ENCODE data around the gene WDFY2. TPM values are rescaled to one million over a fixed set of nuclear protein-coding genes. Genes with fewer than 3 reads are reported as not detected.

The WDFY2 gene
- total RNA-seq, 1 donor from 2014 or later, result 20.7 TPM

DNA sequence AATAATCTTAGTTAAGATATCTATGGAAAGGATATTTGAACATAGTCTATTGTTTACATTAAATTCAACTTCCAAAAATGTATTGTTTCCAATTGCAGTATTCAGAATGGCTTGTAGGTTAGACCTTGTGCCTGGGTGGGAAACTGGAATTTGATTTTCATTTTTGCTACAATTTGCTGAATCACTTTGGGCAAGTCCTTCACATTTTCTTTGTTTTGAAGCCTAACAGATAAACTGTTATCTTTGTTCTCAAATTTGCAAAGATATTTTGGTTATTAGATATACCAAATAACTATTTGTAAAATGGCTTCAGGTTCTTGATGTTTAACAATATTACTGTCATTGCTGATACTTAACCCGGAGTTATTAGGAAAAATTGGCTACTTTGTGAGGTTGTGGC is 82.6 kb downstream of the WDFY2 start:
- TF ChIP-seq, protein P1, sequence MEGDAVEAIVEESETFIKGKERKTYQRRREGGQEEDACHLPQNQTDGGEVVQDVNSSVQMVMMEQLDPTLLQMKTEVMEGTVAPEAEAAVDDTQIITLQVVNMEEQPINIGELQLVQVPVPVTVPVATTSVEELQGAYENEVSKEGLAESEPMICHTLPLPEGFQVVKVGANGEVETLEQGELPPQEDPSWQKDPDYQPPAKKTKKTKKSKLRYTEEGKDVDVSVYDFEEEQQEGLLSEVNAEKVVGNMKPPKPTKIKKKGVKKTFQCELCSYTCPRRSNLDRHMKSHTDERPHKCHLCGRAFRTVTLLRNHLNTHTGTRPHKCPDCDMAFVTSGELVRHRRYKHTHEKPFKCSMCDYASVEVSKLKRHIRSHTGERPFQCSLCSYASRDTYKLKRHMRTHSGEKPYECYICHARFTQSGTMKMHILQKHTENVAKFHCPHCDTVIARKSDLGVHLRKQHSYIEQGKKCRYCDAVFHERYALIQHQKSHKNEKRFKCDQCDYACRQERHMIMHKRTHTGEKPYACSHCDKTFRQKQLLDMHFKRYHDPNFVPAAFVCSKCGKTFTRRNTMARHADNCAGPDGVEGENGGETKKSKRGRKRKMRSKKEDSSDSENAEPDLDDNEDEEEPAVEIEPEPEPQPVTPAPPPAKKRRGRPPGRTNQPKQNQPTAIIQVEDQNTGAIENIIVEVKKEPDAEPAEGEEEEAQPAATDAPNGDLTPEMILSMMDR (conservative IDR thresholded peaks at IDR 0.05), result no peak
- Mint-ChIP-seq H3K4me3 (no peak overlapping the region), H3K9me3 (peaks cover 4% of the 10 kb centered on the region), H3K36me3 (ENCODE audit: low read depth) (peaks cover 7% of the 10 kb centered on the region), H3K4me1 (peaks cover 8% of the 10 kb centered on the region), H3K27me3 (ENCODE audit: low read depth) (no peaks in the 10 kb centered on the region), H3K27ac (ENCODE audit: unreplicated experiment) (no peak overlapping the region)
- no peak for DNase-seq (ENCODE audit: low read depth, low spot score)

DNA sequence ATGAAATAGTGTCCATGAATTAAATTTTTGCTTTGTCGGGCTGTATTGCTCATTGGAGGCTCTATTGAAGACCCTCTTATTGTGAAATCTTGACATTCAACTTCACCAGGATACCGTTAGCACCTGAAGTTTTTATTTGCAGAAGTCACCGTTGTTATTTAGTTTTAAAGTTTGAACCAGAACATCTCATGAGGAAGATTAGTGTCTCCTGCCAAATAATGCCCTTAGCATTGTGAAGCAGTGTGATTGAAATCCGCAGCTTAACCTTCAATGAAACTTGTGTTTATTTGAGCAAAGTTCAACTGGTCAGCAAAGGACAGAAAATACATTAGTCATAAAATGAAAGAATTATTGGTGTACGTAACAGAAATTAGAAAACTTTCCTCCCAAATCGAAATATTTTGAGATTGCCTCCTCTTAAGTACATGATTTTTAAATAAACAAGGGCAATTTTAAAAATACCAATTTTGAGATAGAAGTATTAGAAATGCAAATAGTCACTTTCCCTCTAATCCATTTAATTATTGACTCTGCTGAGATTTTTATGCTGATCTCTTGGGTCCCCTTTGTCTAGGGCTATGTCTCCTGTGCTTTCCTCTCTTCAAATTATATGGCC is 84.4 kb downstream of the WDFY2 start:
- peaks cover 13% of the 10 kb centered on the region for H3K36me3 Mint-ChIP-seq (ENCODE audit: low read depth)
- H3K4me1 Mint-ChIP-seq, result peaks cover 8% of the 10 kb centered on the region
- DNase-seq (ENCODE audit: low read depth, low spot score), result no peak
- TF ChIP-seq, protein P1 (conservative IDR thresholded peaks at IDR 0.05), result no peak
- no peak overlapping the region for H3K4me3 Mint-ChIP-seq
- peaks cover 11% of the 10 kb centered on the region for H3K9me3 Mint-ChIP-seq
- H3K27me3 Mint-ChIP-seq (ENCODE audit: low read depth), result no peaks in the 10 kb centered on the region
- no peak overlapping the region for H3K27ac Mint-ChIP-seq (ENCODE audit: unreplicated experiment)

DNA sequence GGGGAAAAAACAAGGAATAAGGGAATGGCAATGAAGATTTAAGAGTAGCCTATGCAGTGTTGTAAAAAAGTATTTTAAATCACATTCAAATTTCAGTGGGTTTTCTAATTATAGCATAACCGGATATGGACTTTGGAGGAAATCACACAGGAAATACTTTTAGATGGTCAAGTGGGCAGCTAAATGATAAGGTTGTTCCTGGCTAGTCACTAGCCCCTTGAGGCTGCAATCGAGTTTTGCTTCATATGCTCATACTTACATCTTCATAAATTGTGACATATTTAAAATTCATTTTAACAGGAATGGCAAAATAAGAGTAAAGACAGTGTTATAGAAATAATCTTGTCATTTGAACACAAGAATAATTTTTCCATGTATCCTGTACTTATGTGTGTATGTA is 88.9 kb downstream of the WDFY2 start:
- no peak overlapping the region for H3K4me3 Mint-ChIP-seq
- DNase-seq (ENCODE audit: low read depth, low spot score), result no peak
- peaks cover 11% of the 10 kb centered on the region for H3K9me3 Mint-ChIP-seq
- H3K4me1 Mint-ChIP-seq, result peaks cover 17% of the 10 kb centered on the region
- H3K27me3 Mint-ChIP-seq (ENCODE audit: low read depth), result no peaks in the 10 kb centered on the region
- peaks cover 16% of the 10 kb centered on the region for H3K36me3 Mint-ChIP-seq (ENCODE audit: low read depth)
- TF ChIP-seq, protein P1 (conservative IDR thresholded peaks at IDR 0.05), result no peak
- H3K27ac Mint-ChIP-seq (ENCODE audit: unreplicated experiment), result no peak overlapping the region

DNA sequence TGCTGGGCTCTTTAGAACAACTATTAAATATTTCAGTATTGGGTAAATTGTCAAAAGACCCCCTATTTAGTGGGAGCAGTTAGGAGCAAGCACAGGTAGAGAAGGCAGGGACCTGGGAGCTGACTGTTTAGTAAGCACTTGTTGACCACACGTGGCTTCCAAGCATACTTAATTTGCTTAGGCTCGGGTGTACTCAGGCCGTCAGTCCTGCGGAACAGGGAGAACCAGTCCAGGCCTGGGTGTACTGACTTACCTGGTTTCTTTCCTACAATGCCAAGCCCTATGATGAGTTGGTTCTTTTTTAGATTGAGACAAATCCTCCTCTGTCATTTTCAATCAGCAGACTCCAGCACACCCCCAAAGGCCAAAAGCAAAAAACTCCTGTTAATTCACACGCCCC is 90.0 kb downstream of the WDFY2 start:
- TF ChIP-seq, protein P1 (conservative IDR thresholded peaks at IDR 0.05), result no peak
- DNase-seq (ENCODE audit: low read depth, low spot score), result no peak
- Mint-ChIP-seq H3K36me3 (ENCODE audit: low read depth) (peaks cover 16% of the 10 kb centered on the region), H3K27me3 (ENCODE audit: low read depth) (no peaks in the 10 kb centered on the region), H3K4me1 (peaks cover 13% of the 10 kb centered on the region), H3K4me3 (no peak overlapping the region), H3K27ac (ENCODE audit: unreplicated experiment) (no peak overlapping the region), H3K9me3 (peaks cover 11% of the 10 kb centered on the region)

DNA sequence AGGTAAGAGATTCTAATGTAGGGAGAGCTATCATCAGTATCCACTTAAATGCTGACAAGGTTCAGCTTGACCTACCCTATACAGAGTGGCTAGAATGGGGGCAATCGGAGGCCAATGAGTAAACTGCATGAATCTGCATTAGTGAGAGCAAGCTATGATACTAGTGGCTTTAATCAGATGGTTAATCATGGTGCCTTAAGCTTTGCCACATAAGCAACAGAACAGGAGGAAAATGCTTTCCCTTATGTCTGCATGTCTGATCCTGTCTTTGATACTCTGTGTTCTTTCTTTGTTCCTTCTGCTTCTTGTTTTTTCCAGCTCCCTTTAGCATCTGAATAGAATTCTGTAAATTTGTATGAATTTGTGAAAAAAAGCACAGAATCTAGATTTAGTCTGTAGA is 91.1 kb downstream of the WDFY2 start:
- TF ChIP-seq, protein P1 (conservative IDR thresholded peaks at IDR 0.05), result no peak
- DNase-seq (ENCODE audit: low read depth, low spot score), result no peak
- no peak overlapping the region for H3K27ac Mint-ChIP-seq (ENCODE audit: unreplicated experiment)
- H3K36me3 Mint-ChIP-seq (ENCODE audit: low read depth), result peaks cover 19% of the 10 kb centered on the region
- no peak overlapping the region for H3K4me3 Mint-ChIP-seq
- peaks cover 10% of the 10 kb centered on the region for H3K4me1 Mint-ChIP-seq
- H3K27me3 Mint-ChIP-seq (ENCODE audit: low read depth), result no peaks in the 10 kb centered on the region
- peaks cover 11% of the 10 kb centered on the region for H3K9me3 Mint-ChIP-seq
